Esophagus muscularis mucosa (tissue), 4 donors: ENCODE results near the gene PRKCE.

Source experiments
- EP300 ChIP-seq: sonication (generic); formaldehyde crosslinking; IDR thresholded peaks from one replicate; pipeline ENCODE4 v1.6.1; 2017; ENCODE audit warnings: antibody characterized with exemption
- POLR2A ChIP-seq: fragments of 450-650 bp; IDR thresholded peaks from one replicate; pipeline ENCODE4 v1.6.1; 2017; ENCODE audit warnings: antibody characterized with exemption, moderate library complexity, mild to moderate bottlenecking, low read depth
- TF ChIP-seq, protein P1 (sequence below), 3 experiments: fragments of 200-600 bp in 2 of 3; fragments of 450-650 bp in 1 of 3; sonication (generic) in 2 of 3; IDR thresholded peaks; one replicate each; pipeline ENCODE4 v1.5.1; 2017 to 2019; ENCODE audit warnings: antibody characterized with exemption in 3 of 3, mild to moderate bottlenecking in 2 of 3, moderate library complexity in 1 of 3

DNA sequence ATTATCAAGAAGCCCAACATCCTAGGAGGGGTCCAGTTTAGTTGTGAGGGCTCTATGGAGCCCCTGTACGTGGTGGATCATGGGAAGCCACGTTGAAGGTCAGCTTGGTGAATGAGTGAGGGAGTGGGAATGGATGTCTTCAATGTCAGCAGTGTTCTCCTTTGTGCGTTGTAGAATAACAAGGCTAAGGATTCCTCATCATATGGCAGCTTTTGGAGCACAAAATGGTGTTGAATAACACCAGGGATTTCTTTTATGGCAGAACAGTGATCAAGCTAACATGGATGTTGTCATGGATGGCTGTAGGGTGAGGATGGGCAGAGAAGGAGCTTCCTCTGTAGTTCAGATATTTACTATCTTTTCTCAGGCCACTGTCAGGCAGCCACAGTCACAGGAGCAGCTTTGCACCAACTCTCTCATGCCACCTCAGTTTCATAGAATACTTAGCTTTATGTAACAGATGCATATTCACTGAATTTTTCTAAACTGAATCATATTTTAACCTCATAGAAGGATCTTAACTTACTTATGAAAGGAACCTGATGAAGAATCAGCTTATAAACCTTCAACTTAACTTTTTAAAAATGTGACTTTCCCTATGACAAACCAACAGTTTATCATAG is 361.3 kb downstream of the PRKCE start:
- TF ChIP-seq, protein P1, sequence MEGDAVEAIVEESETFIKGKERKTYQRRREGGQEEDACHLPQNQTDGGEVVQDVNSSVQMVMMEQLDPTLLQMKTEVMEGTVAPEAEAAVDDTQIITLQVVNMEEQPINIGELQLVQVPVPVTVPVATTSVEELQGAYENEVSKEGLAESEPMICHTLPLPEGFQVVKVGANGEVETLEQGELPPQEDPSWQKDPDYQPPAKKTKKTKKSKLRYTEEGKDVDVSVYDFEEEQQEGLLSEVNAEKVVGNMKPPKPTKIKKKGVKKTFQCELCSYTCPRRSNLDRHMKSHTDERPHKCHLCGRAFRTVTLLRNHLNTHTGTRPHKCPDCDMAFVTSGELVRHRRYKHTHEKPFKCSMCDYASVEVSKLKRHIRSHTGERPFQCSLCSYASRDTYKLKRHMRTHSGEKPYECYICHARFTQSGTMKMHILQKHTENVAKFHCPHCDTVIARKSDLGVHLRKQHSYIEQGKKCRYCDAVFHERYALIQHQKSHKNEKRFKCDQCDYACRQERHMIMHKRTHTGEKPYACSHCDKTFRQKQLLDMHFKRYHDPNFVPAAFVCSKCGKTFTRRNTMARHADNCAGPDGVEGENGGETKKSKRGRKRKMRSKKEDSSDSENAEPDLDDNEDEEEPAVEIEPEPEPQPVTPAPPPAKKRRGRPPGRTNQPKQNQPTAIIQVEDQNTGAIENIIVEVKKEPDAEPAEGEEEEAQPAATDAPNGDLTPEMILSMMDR (IDR thresholded peaks at IDR 0.05) = no peak
- TF ChIP-seq EP300 = no peak
- no peak for TF ChIP-seq POLR2A
